K562 (cell line): ENCODE data around the gene ZFYVE28. TPM values are rescaled to one million over a fixed set of nuclear protein-coding genes. Genes with fewer than 3 reads are reported as not detected.
A peak's percentile ranks its signal among the peaks of the same experiment; 100 is the strongest.

Experiments used
- ATF3 ChIP-seq, 2 experiments: fragments of 450-650 bp in 1 of 2; sonication (generic) in 1 of 2; formaldehyde crosslinking in 1 of 2; IDR thresholded peaks in 1 of 2; conservative IDR thresholded peaks in 1 of 2; 2 replicates each; pipeline versions ENCODE4 v1.6.1 to v1.8.1; 2016 to 2023; ENCODE audit warnings: mild to moderate bottlenecking in 2 of 2, moderate library complexity in 2 of 2, inconsistent platforms in 1 of 2, missing genetic modification reagents in 1 of 2
- CREM ChIP-seq: IDR thresholded peaks from 2 replicates; pipeline ENCODE4 v1.6.1; 2014; ENCODE audit warnings: antibody characterized with exemption, low read depth
- ESRRA ChIP-seq: fragments of 450-650 bp; IDR thresholded peaks from 2 replicates; pipeline ENCODE4 v1.6.1; 2014; ENCODE audit warnings: low read depth, mild to moderate bottlenecking, moderate library complexity, borderline replicate concordance
- FOXK2 ChIP-seq, 2 experiments: fragments of 450-650 bp; IDR thresholded peaks in 1 of 2; conservative IDR thresholded peaks in 1 of 2; 2 replicates each; pipeline ENCODE4 v1.6.1; 2016; ENCODE audit warnings: low read depth in 2 of 2, mild to moderate bottlenecking in 1 of 2
- HOMEZ ChIP-seq: fragments of 250-450 bp; sonication (Bioruptor Pico); IDR thresholded peaks from 2 replicates; pipeline ENCODE4 v1.4.0; 2020; ENCODE audit warnings: mild to moderate bottlenecking, moderate library complexity
- MEF2A ChIP-seq: IDR thresholded peaks from 2 replicates; pipeline ENCODE4 v1.6.1; 2011; ENCODE audit warnings: low read depth, mild to moderate bottlenecking, low read length, moderate library complexity; ENCODE audit not compliant: control insufficient read depth
- NR2C1 ChIP-seq, 2 experiments: fragments of 450-650 bp; IDR thresholded peaks; 2 replicates each; pipeline ENCODE4 v1.6.1; 2017; ENCODE audit warnings: mild to moderate bottlenecking in 2 of 2, antibody characterized with exemption in 1 of 2, inconsistent platforms in 1 of 2, missing compliant biosample characterization in 1 of 2, missing genetic modification characterization in 1 of 2
- PREB ChIP-seq: sonication (generic); formaldehyde crosslinking; IDR thresholded peaks from 2 replicates; pipeline ENCODE4 v1.8.1; 2023; ENCODE audit warnings: mild to moderate bottlenecking, missing genetic modification reagents
- RBM34 ChIP-seq: fragments of 200-400 bp; formaldehyde crosslinking; IDR thresholded peaks from 2 replicates; pipeline ENCODE4 v1.6.1; 2018; ENCODE audit warnings: low read length, borderline replicate concordance; ENCODE audit not compliant: insufficient read depth
- TOE1 ChIP-seq, 2 experiments: fragments of 450-650 bp in 1 of 2; sonication (generic) in 1 of 2; formaldehyde crosslinking in 1 of 2; IDR thresholded peaks; 2 replicates each; pipeline versions ENCODE4 v1.7.1 to v1.8.0; 2016 to 2022; ENCODE audit warnings: borderline replicate concordance in 2 of 2, mild to moderate bottlenecking in 2 of 2, antibody characterized with exemption in 1 of 2, inconsistent platforms in 1 of 2, low read depth in 1 of 2, missing genetic modification reagents in 1 of 2, moderate library complexity in 1 of 2
- ZNF143 ChIP-seq: sonication (generic); formaldehyde crosslinking; IDR thresholded peaks from 2 replicates; pipeline ENCODE4 v1.9.0; 2022; ENCODE audit warnings: mild to moderate bottlenecking, missing genetic modification reagents
- ZNF318 ChIP-seq, 2 experiments: fragments of 450-650 bp; IDR thresholded peaks; 2 replicates each; pipeline ENCODE4 v1.6.1; 2016; ENCODE audit warnings: mild to moderate bottlenecking in 2 of 2, borderline replicate concordance in 1 of 2, low read depth in 1 of 2, moderate library complexity in 1 of 2
- ZNF354B ChIP-seq: fragments of 250-450 bp; sonication (Bioruptor Pico); IDR thresholded peaks from 2 replicates; pipeline ENCODE4 v1.4.0; 2020
- ZNF583 ChIP-seq: fragments of 250-450 bp; sonication (Bioruptor Pico); IDR thresholded peaks from 2 replicates; pipeline ENCODE4 v1.4.0; 2020
- polyA plus RNA-seq, 8 experiments: library from polyadenylated mRNA; depleted of rRNA in 4 of 8; stranded (reverse) in 5 of 8; unstranded in 3 of 8; fragments of >200 nt; fragmentation: Nextera tagmentation in 2 of 8; fragmentation: Illumina TruSeq in 1 of 8; extraction: Ambion mirVana in 2 of 8; extraction: Trizol in 1 of 8; gene quantifications; 2 replicates each; pipeline versions ENCODE4 v1.2.1 to v1.2.3, GENCODE V29; 2011 to 2014; ENCODE audit warnings: inconsistent platforms in 1 of 8, missing spikeins in 1 of 8
- total RNA-seq, 7 experiments: library from RNA; depleted of rRNA in 6 of 7; stranded (reverse); fragments of >200 nt in 6 of 7; fragmentation: Illumina TruSeq in 2 of 7; extraction: Trizol in 2 of 7; gene quantifications; 2 replicates each; pipeline versions ENCODE4 v1.2.1 to v1.2.3, GENCODE V29; 2011 to 2021; ENCODE audit warnings: low replicate concordance in 1 of 7

ZFYVE28 gene
- total and polyA plus RNA-seq, 9 of the 15 experiments (the other 6 are each of a cell fraction or from before 2014, with no cell fraction given): 1.3 to 24.8 (median 8.9) TPM

GRCh38 chr4:2419814-2420213 lies 1.4 kb upstream of the ZFYVE28 start (continued):
- TF ChIP-seq HOMEZ (CRISPR knock-in tag) (no peak), ZNF583 (CRISPR knock-in tag) (no peak), ATF3 (IDR thresholded peaks at IDR 0.05) (peak; percentile 22; the same call in 1 of the 2 replicates), ATF3 (CRISPR knock-in tag; conservative IDR thresholded peaks at IDR 0.05) (no peak), TOE1 (IDR thresholded peaks at IDR 0.05; ENCODE audit: borderline replicate concordance) (peak; percentile 95), TOE1 (CRISPR knock-in tag; IDR thresholded peaks at IDR 0.05; ENCODE audit: borderline replicate concordance, low read depth) (no peak), CREM (no peak), ZNF318 (IDR thresholded peaks at IDR 0.05; ENCODE audit: borderline replicate concordance in 1 of 2, low read depth in 1 of 2) (no peak), PREB (CRISPR knock-in tag) (no peak), RBM34 (no peak), NR2C1 (IDR thresholded peaks at IDR 0.05) (peak; percentile 58; the same call in 1 of the 2 replicates), NR2C1 (tag; IDR thresholded peaks at IDR 0.05) (peak; percentile 92), ZNF143 (CRISPR knock-in tag) (no peak), ESRRA (peak; percentile 97), FOXK2 (conservative IDR thresholded peaks at IDR 0.05 in 1 of 2, IDR thresholded peaks at IDR 0.05 in 1 of 2; ENCODE audit: low read depth in 2 of 2) (peak in 1 of 2 experiments; percentile 51; a peak in 2 of 4 replicates), ZNF354B (CRISPR knock-in tag) (no peak), MEF2A (no peak)
